NCI-H2081 treated with DMSO at 0.1 percent for 48 hours (cell line): Measurements from ENCODE around the gene AGTPBP1.
"Not testable (repeated sequence)": the region's sequence is repeated elsewhere in the genome, so short reads cannot be mapped to it uniquely, and the experiment has no call there.

ENCODE experiments used
- DNase-seq: peaks from one replicate; lab custom pipeline; 2025; lab: John Stamatoyannopoulos, UW

AGTPBP1 gene

GRCh38 chr9:85617141-85617670 lies 124.5 kb downstream of the AGTPBP1 start:
- DNase-seq, result no peak

DNA sequence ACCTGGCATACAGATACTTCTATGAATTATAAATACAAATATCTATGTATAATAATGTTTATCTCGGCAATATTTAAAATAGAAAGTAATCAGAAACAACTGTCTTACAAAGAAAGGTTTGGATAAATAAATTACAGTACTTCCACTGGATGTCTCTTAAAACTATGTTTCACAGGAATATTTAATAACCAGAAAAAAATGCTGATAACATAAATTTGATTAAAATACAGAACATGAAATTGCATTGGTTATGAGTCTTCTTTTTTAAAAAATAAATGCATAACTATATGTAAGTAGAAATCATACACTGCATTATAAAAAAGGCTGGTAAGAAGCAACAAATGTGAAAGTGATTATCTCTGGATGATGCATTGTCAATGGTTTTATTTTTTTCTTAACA lies 126.0 kb downstream of the AGTPBP1 start:
- DNase-seq, result no peak

GRCh38 chr9:85610074-85610860 lies 131.5 kb downstream of the AGTPBP1 start:
- DNase-seq, result peak; percentile 46

GRCh38 chr9:85605905-85606304 lies 135.8 kb downstream of the AGTPBP1 start:
- DNase-seq, result no peak

- no peak for DNase-seq
Observed at GRCh38 chr9:85603936-85604335, 137.8 kb downstream of the AGTPBP1 start.

DNA sequence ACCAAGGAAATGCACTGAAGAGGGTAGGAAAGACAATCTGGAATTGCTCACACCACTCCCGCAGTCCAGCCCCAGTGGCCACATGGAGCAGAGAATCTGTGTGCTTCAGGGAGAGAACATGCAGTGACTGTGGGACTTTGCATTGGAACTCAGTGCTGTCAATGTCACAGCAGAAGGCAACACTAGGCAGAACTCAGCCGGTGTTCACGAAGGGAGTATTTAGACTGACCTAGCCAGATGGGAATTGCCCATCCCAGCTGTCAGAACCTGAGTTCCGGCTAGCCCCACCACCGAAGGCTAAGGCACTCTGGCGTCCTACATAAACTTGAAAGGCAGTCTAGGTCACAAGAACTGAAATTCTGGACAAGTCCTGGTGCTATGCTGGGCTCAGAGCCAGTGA lies 139.0 kb downstream of the AGTPBP1 start:
- no peak for DNase-seq

- no peak for DNase-seq
Observed at GRCh38 chr9:85600675-85601263, 141.0 kb downstream of the AGTPBP1 start.

- DNase-seq, result no peak
Observed at GRCh38 chr9:85599540-85600105, 142.1 kb downstream of the AGTPBP1 start.

GRCh38 chr9:85594316-85594715 lies 147.4 kb downstream of the AGTPBP1 start:
- DNase-seq, result no peak

DNA sequence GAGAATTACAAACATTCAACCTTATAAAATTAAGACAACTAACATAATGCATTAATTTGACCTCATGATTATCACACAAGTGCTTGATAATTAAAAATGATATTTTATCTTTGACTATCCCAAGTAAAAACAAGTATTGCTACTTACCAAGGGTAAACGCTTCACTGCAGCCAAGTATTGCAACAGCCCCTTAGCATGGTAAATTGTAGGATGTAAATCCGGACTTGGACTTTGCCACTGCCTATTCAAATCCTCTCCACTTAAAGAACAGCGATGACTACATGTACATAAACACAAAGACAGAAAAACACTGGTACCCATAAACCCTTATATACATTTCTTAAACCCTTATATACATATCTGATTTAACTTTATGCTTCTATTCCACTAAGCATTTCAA lies 155.1 kb downstream of the AGTPBP1 start:
- DNase-seq, result no peak

- no peak for DNase-seq
Observed at GRCh38 chr9:85577353-85577952, 164.3 kb downstream of the AGTPBP1 start.

DNA sequence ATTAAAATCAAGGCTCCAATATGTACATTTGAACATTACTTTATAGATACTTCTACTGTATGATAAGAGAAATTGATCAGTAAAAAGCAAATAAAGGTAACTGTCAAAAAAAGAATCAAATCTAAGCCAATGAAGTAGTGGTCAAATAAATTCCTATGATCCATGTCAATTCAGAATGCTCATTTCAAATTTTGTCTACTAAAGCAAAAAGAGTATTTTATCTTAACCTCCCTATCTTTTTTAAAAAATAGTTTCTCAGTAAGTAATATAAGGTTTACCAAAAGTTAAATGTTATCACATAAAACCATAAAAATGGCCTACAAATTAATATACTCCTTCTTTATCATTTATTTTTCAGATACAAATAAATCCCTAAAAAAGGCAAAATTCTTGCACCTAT lies 165.9 kb downstream of the AGTPBP1 start:
- DNase-seq, result no peak

DNA sequence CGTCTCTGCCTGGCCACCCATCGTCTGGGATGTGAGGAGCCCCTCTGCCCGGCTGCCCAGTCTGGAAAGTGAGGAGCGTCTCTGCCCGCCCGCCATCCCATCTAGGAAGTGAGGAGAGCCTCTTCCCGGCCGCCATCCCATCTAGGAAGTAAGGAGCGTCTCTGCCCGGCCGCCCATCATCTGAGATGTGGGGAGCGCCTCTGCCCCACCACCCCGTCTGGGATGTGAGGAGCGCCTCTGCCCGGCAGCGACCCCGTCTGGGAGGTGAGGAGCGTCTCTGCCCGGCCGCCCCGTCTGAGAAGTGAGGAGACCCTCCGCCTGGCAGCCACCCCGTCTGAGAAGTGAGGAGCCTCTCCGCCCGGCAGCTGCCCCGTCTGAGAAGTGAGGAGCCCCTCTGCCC lies 168.2 kb downstream of the AGTPBP1 start:
- DNase-seq, result not testable (repeated sequence)

GRCh38 chr9:85572917-85573316 lies 168.8 kb downstream of the AGTPBP1 start:
- DNase-seq, result not testable (repeated sequence)

GRCh38 chr9:85569988-85570387 lies 171.8 kb downstream of the AGTPBP1 start:
- no peak for DNase-seq

GRCh38 chr9:85559526-85559925 lies 182.2 kb downstream of the AGTPBP1 start:
- no peak for DNase-seq

DNA sequence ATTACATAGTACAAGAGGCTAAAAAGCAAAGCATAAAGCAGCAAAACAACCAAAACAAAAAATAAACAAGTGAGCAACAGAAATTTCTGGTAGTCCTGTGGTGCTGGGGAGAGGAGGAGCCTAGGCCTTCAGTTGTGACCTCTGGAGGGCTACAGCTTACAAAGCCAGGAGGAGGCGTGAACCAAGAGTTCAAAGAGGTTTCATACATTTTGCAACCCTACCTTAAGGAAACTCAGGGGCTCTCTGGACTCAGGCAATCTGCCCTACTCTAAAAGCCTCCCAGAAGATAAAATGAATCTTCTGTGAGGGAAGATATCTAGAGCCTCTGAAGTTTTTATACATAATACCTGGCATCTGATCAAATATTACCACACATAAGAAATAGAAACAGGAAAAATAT lies 187.4 kb downstream of the AGTPBP1 start:
- DNase-seq, result no peak

GRCh38 chr9:85553475-85553874 lies 188.3 kb downstream of the AGTPBP1 start:
- DNase-seq, result no peak

DNA sequence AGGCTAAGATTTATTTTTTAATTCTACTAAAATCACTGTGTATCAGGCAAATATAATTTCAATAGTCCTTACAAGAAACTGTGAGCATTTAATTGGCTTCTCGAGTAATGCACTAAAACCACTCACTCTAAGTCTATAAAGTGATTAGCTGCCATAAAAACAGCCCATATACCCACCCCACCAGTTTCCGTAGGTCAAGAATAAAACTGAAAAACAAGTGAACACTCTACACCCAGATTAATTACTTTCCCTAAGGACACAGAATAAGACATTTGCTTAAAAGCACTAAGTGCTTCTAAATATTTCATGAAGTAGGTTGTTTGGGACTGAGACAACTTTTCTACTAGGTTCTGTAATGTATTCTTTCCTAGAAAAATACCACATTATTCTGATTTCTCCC lies 194.2 kb downstream of the AGTPBP1 start:
- no peak for DNase-seq

DNA sequence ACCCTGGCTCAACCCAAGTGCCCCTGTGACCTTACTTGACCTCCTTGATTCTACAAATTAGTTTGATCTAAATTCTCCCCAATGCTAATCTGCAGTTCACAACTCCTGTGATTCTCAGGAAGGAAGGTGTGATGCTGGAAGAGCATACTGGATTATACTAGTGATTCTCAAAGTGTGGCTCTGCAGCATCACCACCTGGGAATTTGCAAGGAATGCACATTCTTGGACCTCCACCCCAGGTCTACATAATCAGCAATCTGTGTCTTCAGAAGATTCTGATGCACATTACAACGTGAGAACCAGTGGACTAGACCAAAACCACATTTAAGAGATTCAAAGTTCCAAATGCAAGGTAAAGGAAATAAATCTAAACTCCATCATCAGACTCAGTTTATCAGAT lies 198.6 kb downstream of the AGTPBP1 start:
- DNase-seq, result no peak

DNA sequence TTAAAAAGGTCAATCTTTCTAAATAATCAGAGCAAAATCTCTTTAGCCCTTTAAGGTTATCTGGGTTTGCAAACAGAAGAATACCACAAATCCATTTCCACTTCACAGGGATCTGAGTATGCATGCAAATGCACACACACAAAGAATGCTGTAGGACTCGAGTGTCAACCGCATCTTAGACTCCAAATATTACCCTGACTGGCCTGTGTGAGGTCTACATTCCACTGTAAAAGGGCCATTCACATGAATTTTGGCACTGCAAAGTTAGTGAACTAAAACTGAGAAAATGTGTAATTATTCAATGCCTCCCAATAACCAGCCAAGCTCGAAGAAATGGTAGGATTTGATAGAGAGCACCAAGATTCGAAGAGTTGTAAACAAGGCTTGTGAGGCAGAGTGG lies 199.9 kb downstream of the AGTPBP1 start:
- DNase-seq, result no peak

GRCh38 chr9:85536514-85536913 lies 205.2 kb downstream of the AGTPBP1 start:
- DNase-seq, result no peak

- DNase-seq, result no peak
Observed at GRCh38 chr9:85536076-85536475, 205.7 kb downstream of the AGTPBP1 start.
